ENCODE data around the gene CYYR1.

Gene CYYR1

GRCh38 chr21:26550326-26550725 lies 22.8 kb downstream of the CYYR1 start:
- WGBS, 2 donors (ENCODE audit: extremely low coverage in 2 of 2, insufficient read length in 2 of 2, insufficient replicate concordance in 1 of 2), result no CpG with 5 or more reads among the region's 2 CpGs

DNA sequence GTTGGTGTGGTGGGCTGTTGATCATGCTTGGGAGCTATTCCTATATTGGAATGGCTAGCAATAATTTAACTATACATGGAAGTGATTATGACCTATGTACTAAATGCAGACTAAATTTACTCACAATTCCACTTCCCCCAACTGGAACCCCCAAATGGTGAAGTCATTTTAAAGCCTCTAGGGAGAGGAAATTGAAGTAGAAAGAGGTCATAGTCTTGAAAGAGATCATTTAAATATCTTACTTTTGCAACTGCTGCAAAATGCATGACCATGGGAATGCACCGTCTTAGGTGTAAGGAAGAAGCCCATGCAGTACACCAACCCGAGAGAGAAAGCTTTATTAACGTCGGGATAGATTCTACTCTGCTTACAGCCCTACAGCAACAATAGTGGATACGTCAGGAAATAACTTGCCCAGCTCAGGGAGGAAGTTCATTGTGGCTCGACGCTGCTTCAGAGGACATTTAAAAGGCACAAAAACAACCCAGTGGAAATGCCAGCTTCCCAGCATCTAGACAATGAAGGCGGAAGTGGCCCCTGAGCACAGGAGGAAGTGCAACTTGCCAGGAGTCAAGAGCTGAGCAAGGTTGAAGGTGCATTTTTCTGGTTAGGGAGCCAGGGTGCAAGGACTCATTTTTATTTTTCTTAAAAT lies 26.5 kb downstream of the CYYR1 start:
- Histone ChIP-seq H3K36me3 (replicated peaks in 1 of 2; ENCODE audit: control insufficient read depth in 2 of 2, insufficient read depth in 2 of 2, low read length in 2 of 2) (peaks cover 0 to 11% of the 10 kb centered on the region in 2 donors), H3K79me1 (ENCODE audit: low read depth, low read length) (no peaks in the 10 kb centered on the region), H2BK15ac (ENCODE audit: low read length) (no peak overlapping the region), H4K8ac (ENCODE audit: low read depth, low read length) (no peak overlapping the region), H4K91ac (ENCODE audit: low read depth, low read length, poor library complexity) (no peak overlapping the region), H2AFZ (ENCODE audit: low read length) (no peak overlapping the region), H3K18ac (ENCODE audit: low read length) (no peak overlapping the region), H3K4me1 (ENCODE audit: control insufficient read depth in 2 of 2, insufficient read depth in 1 of 2, low read depth in 1 of 2, low read length in 2 of 2) (no peaks in the 10 kb centered on the region), H2AK5ac (ENCODE audit: low read depth, low read length) (no peak overlapping the region), H3K14ac (ENCODE audit: low read length) (no peak overlapping the region), H3K23ac (ENCODE audit: low read depth, low read length, poor library complexity) (no peak overlapping the region), H2BK12ac (ENCODE audit: low read length) (no peak overlapping the region), H3K9me3 (replicated peaks in 1 of 2; ENCODE audit: control insufficient read depth in 2 of 2, insufficient read depth in 1 of 2, low read depth in 1 of 2, low read length in 2 of 2) (no peaks in the 10 kb centered on the region), H3K27ac (replicated peaks; ENCODE audit: low read length) (no peak overlapping the region), H3K4me3 (ENCODE audit: low read length in 2 of 2) (no peak overlapping the region), H3K4ac (ENCODE audit: low read length) (no peak overlapping the region), H3K9ac (ENCODE audit: low read depth, low read length, poor library complexity) (no peak overlapping the region), H2BK5ac (ENCODE audit: low read length) (no peak overlapping the region), H3K27me3 (ENCODE audit: control insufficient read depth in 3 of 3, insufficient read depth in 3 of 3, low read depth in 1 of 3, low read length in 3 of 3) (no peaks in the 10 kb centered on the region), H2BK120ac (ENCODE audit: low read depth, low read length) (no peak overlapping the region), H3K4me2 (ENCODE audit: insufficient read depth, low read length, poor library complexity, severe bottlenecking) (no peak overlapping the region)
- DNase-seq (ENCODE audit: low spot score), result no peak
- no CpG with 5 or more reads among the region's 8 CpGs for WGBS, 2 donors (ENCODE audit: extremely low coverage in 2 of 2, insufficient read length in 2 of 2, insufficient replicate concordance in 1 of 2)

More at GRCh38 chr21:26550326-26550725, 22.8 kb downstream of the CYYR1 start:
- no peak overlapping the region for H4K91ac ChIP-seq (ENCODE audit: low read depth, low read length, poor library complexity)
- no peak overlapping the region for H2BK12ac ChIP-seq (ENCODE audit: low read length)
- no peak overlapping the region for H3K18ac ChIP-seq (ENCODE audit: low read length)
- no peak overlapping the region for H3K4me2 ChIP-seq (ENCODE audit: insufficient read depth, low read length, poor library complexity, severe bottlenecking)
- no peak overlapping the region for H3K14ac ChIP-seq (ENCODE audit: low read length)
- no peak overlapping the region for H2BK15ac ChIP-seq (ENCODE audit: low read length)
- no peak overlapping the region for H2BK120ac ChIP-seq (ENCODE audit: low read depth, low read length)
- no peaks in the 10 kb centered on the region for H3K4me1 ChIP-seq (ENCODE audit: control insufficient read depth in 2 of 2, insufficient read depth in 1 of 2, low read depth in 1 of 2, low read length in 2 of 2)
- no peak overlapping the region for H3K23ac ChIP-seq (ENCODE audit: low read depth, low read length, poor library complexity)
- H3K9ac ChIP-seq (ENCODE audit: low read depth, low read length, poor library complexity), result no peak overlapping the region
- no peaks in the 10 kb centered on the region for H3K79me1 ChIP-seq (ENCODE audit: low read depth, low read length)
- H3K9me3 ChIP-seq (replicated peaks in 1 of 2; ENCODE audit: control insufficient read depth in 2 of 2, insufficient read depth in 1 of 2, low read depth in 1 of 2, low read length in 2 of 2), result no peaks in the 10 kb centered on the region
- H2AFZ ChIP-seq (ENCODE audit: low read length), result no peak overlapping the region
- H3K27ac ChIP-seq (replicated peaks; ENCODE audit: low read length), result no peak overlapping the region
- H3K36me3 ChIP-seq (replicated peaks in 1 of 2; ENCODE audit: control insufficient read depth in 2 of 2, insufficient read depth in 2 of 2, low read length in 2 of 2), result peaks cover 0 to 8% of the 10 kb centered on the region in 2 donors
- H3K27me3 ChIP-seq (ENCODE audit: control insufficient read depth in 3 of 3, insufficient read depth in 3 of 3, low read depth in 1 of 3, low read length in 3 of 3), result no peaks in the 10 kb centered on the region
- H4K8ac ChIP-seq (ENCODE audit: low read depth, low read length), result no peak overlapping the region
- no peak for DNase-seq (ENCODE audit: low spot score)
- no peak overlapping the region for H2BK5ac ChIP-seq (ENCODE audit: low read length)
- no peak overlapping the region for H3K4ac ChIP-seq (ENCODE audit: low read length)
- no peak overlapping the region for H3K4me3 ChIP-seq (ENCODE audit: low read length in 2 of 2)
- H2AK5ac ChIP-seq (ENCODE audit: low read depth, low read length), result no peak overlapping the region

DNA sequence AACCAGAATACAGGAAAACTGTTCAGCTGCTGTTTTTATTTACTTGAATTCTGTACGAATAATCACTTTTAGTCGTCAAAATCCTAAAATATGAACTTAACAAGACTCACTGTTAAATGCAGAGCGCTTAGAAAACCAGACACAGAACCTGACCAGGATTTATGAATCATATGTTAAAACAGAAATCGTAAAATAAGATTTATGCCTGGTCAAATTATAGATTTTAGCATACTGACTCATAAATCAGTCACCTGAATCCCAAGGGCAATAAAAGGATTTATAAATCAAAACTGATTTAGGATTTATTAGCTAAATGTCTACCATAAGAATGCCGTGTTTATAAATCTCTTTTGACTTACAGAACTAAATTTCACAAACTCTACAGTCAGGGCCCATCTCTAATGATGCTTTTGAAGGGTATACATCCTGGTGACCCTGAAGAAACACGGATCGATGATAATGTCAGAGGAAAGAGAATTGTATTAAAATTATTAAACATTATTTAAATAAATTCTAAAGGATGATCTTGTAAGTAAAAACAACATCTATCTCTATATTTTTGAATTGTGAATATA lies 28.8 kb downstream of the CYYR1 start:
- WGBS, 2 donors (ENCODE audit: extremely low coverage in 2 of 2, insufficient read length in 2 of 2, insufficient replicate concordance in 1 of 2), result no CpG with 5 or more reads among the region's 7 CpGs
- Histone ChIP-seq H3K27me3 (ENCODE audit: control insufficient read depth in 3 of 3, insufficient read depth in 3 of 3, low read depth in 1 of 3, low read length in 3 of 3) (no peaks in the 10 kb centered on the region), H3K4ac (ENCODE audit: low read length) (no peak overlapping the region), H3K9me3 (replicated peaks in 1 of 2; ENCODE audit: control insufficient read depth in 2 of 2, insufficient read depth in 1 of 2, low read depth in 1 of 2, low read length in 2 of 2) (no peaks in the 10 kb centered on the region), H2BK120ac (ENCODE audit: low read depth, low read length) (no peak overlapping the region), H3K9ac (ENCODE audit: low read depth, low read length, poor library complexity) (no peak overlapping the region), H3K27ac (replicated peaks; ENCODE audit: low read length) (no peak overlapping the region), H3K4me3 (ENCODE audit: low read length in 2 of 2) (no peak overlapping the region), H3K14ac (ENCODE audit: low read length) (no peak overlapping the region), H3K79me1 (ENCODE audit: low read depth, low read length) (no peaks in the 10 kb centered on the region), H2BK12ac (ENCODE audit: low read length) (no peak overlapping the region), H4K91ac (ENCODE audit: low read depth, low read length, poor library complexity) (no peak overlapping the region), H3K4me1 (ENCODE audit: control insufficient read depth in 2 of 2, insufficient read depth in 1 of 2, low read depth in 1 of 2, low read length in 2 of 2) (no peaks in the 10 kb centered on the region), H2AK5ac (ENCODE audit: low read depth, low read length) (no peak overlapping the region), H2BK15ac (ENCODE audit: low read length) (no peak overlapping the region), H3K23ac (ENCODE audit: low read depth, low read length, poor library complexity) (no peak overlapping the region), H3K18ac (ENCODE audit: low read length) (no peak overlapping the region), H2AFZ (ENCODE audit: low read length) (no peak overlapping the region), H4K8ac (ENCODE audit: low read depth, low read length) (no peak overlapping the region), H3K36me3 (replicated peaks in 1 of 2; ENCODE audit: control insufficient read depth in 2 of 2, insufficient read depth in 2 of 2, low read length in 2 of 2) (peaks cover 0 to 8% of the 10 kb centered on the region in 2 donors), H2BK5ac (ENCODE audit: low read length) (no peak overlapping the region), H3K4me2 (ENCODE audit: insufficient read depth, low read length, poor library complexity, severe bottlenecking) (no peak overlapping the region)
- no peak for DNase-seq (ENCODE audit: low spot score)

- H3K23ac ChIP-seq (ENCODE audit: low read depth, low read length, poor library complexity), result no peak overlapping the region
- H2AK5ac ChIP-seq (ENCODE audit: low read depth, low read length), result no peak overlapping the region
- no peak overlapping the region for H3K4ac ChIP-seq (ENCODE audit: low read length)
- no peak overlapping the region for H3K27ac ChIP-seq (replicated peaks; ENCODE audit: low read length)
- H3K9ac ChIP-seq (ENCODE audit: low read depth, low read length, poor library complexity), result no peak overlapping the region
- no peaks in the 10 kb centered on the region for H3K27me3 ChIP-seq (ENCODE audit: control insufficient read depth in 3 of 3, insufficient read depth in 3 of 3, low read depth in 1 of 3, low read length in 3 of 3)
- no peaks in the 10 kb centered on the region for H3K9me3 ChIP-seq (replicated peaks in 1 of 2; ENCODE audit: control insufficient read depth in 2 of 2, insufficient read depth in 1 of 2, low read depth in 1 of 2, low read length in 2 of 2)
- DNase-seq (ENCODE audit: low spot score), result no peak
- H2BK15ac ChIP-seq (ENCODE audit: low read length), result no peak overlapping the region
- H3K18ac ChIP-seq (ENCODE audit: low read length), result no peak overlapping the region
- H3K79me1 ChIP-seq (ENCODE audit: low read depth, low read length), result no peaks in the 10 kb centered on the region
- no peak overlapping the region for H4K8ac ChIP-seq (ENCODE audit: low read depth, low read length)
- no peak overlapping the region for H2AFZ ChIP-seq (ENCODE audit: low read length)
- no peak overlapping the region for H3K4me2 ChIP-seq (ENCODE audit: insufficient read depth, low read length, poor library complexity, severe bottlenecking)
- H4K91ac ChIP-seq (ENCODE audit: low read depth, low read length, poor library complexity), result no peak overlapping the region
- H3K14ac ChIP-seq (ENCODE audit: low read length), result no peak overlapping the region
- H3K4me1 ChIP-seq (ENCODE audit: control insufficient read depth in 2 of 2, insufficient read depth in 1 of 2, low read depth in 1 of 2, low read length in 2 of 2), result no peaks in the 10 kb centered on the region
- H3K4me3 ChIP-seq (ENCODE audit: low read length in 2 of 2), result no peak overlapping the region
- no peak overlapping the region for H2BK12ac ChIP-seq (ENCODE audit: low read length)
- H2BK5ac ChIP-seq (ENCODE audit: low read length), result no peak overlapping the region
- H2BK120ac ChIP-seq (ENCODE audit: low read depth, low read length), result no peak overlapping the region
- H3K36me3 ChIP-seq (replicated peaks in 1 of 2; ENCODE audit: control insufficient read depth in 2 of 2, insufficient read depth in 2 of 2, low read length in 2 of 2), result peaks cover 0 to 3% of the 10 kb centered on the region in 2 donors
Measured at GRCh38 chr21:26540651-26541050, 32.4 kb downstream of the CYYR1 start.

Measured in neuronal stem cell (in vitro differentiated cells).